ENCODE measurements around the gene APH1B.

DNA sequence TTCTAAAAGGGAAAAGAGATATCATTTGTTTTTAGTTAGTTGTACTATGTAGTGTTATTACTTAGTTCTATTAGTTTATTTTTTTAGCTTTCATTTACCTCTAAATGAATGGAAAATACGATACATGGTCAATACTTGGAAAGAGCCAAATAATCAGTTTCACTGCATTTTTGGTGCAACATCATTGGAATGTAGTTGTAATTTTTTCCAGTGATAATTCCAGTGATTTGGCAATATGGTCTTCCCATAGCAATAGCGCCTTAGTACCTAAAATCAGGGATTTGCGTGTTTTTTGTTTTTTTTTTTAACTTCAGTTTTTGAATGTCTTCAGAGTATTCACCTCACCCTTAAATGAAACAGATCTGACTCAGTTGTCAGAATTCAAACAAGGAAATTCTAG lies 46.2 kb upstream of the APH1B start:
- TF ChIP-seq CTCF (IDR thresholded peaks at IDR 0.05 in 8 of 11, conservative IDR thresholded peaks at IDR 0.05 in 3 of 11) (no peak), POLR2A (IDR thresholded peaks at IDR 0.05) (no peak), POLR2AphosphoS5 (IDR thresholded peaks at IDR 0.05) (no peak)
